GM21529 (cell line): ENCODE results near the gene KCNJ2.

Experiments used
- ATAC-seq: cut with Tn5 transposase; IDR thresholded peaks from one replicate; pipeline ENCODE4 v1.9.1; 2021; ENCODE audit not compliant: unreplicated experiment

KCNJ2 gene

GRCh38 chr17:70168977-70169708 lies at the start of gene KCNJ2:
KCNJ2 (plus strand) TSS chr17:70169532; CDS start chr17:70175040, 5,508 bp downstream.
- ATAC-seq, result peak; percentile 95

GRCh38 chr17:70119545-70119944 lies 49.8 kb upstream of the KCNJ2 start:
- no peak for ATAC-seq

GRCh38 chr17:70119983-70120382 lies 49.3 kb upstream of the KCNJ2 start:
- no peak for ATAC-seq

GRCh38 chr17:70120425-70120824 lies 48.9 kb upstream of the KCNJ2 start:
- no peak for ATAC-seq

GRCh38 chr17:70121126-70121525 lies 48.2 kb upstream of the KCNJ2 start:
- no peak for ATAC-seq

- ATAC-seq, result no peak
These were observed 46.1 kb upstream of the KCNJ2 start for GRCh38 chr17:70123193-70123592.

GRCh38 chr17:70124723-70125122 lies 44.6 kb upstream of the KCNJ2 start:
- no peak for ATAC-seq

- no peak for ATAC-seq
These were observed 42.0 kb upstream of the KCNJ2 start for GRCh38 chr17:70127221-70127873.

GRCh38 chr17:70128727-70129238 lies 40.5 kb upstream of the KCNJ2 start:
- no peak for ATAC-seq

- no peak for ATAC-seq
These were observed 39.0 kb upstream of the KCNJ2 start for GRCh38 chr17:70130289-70130688.

GRCh38 chr17:70132505-70132904 lies 36.8 kb upstream of the KCNJ2 start:
- no peak for ATAC-seq

GRCh38 chr17:70134042-70134441 lies 35.3 kb upstream of the KCNJ2 start:
- ATAC-seq, result no peak

- no peak for ATAC-seq
These were observed 34.6 kb upstream of the KCNJ2 start for GRCh38 chr17:70134777-70135176.

- ATAC-seq, result no peak
These were observed 33.2 kb upstream of the KCNJ2 start for GRCh38 chr17:70136131-70136530.

GRCh38 chr17:70137451-70138230 lies 31.7 kb upstream of the KCNJ2 start:
- ATAC-seq, result peak; percentile 100

- no peak for ATAC-seq
These were observed 31.0 kb upstream of the KCNJ2 start for GRCh38 chr17:70138291-70138865.

GRCh38 chr17:70139449-70139993 lies 29.8 kb upstream of the KCNJ2 start:
- ATAC-seq, result no peak

- ATAC-seq, result no peak
These were observed 25.0 kb upstream of the KCNJ2 start for GRCh38 chr17:70144260-70144846.

- no peak for ATAC-seq
These were observed 16.1 kb upstream of the KCNJ2 start for GRCh38 chr17:70153210-70153609.

- ATAC-seq, result no peak
These were observed 12.2 kb upstream of the KCNJ2 start for GRCh38 chr17:70157151-70157550.

GRCh38 chr17:70158180-70158579 lies 11.2 kb upstream of the KCNJ2 start:
- ATAC-seq, result no peak
